Stomach smooth muscle (tissue), 2 donors: ENCODE results near the gene SESTD1.
A peak's percentile ranks its signal among the peaks of the same experiment; 100 is the strongest.

Source experiments
- H3K27ac ChIP-seq: one replicate; pipeline ENCODE4 v1.7.0; 2013; ENCODE audit warnings: mild to moderate bottlenecking, low read length, inconsistent platforms
- H3K27me3 ChIP-seq, 2 donors: one replicate each; pipeline ENCODE4 v1.7.0; 2013; ENCODE audit warnings: low read length in 2 of 2; ENCODE audit not compliant: insufficient read depth in 2 of 2, control insufficient read depth in 1 of 2
- H3K36me3 ChIP-seq, 2 donors: one replicate each; pipeline ENCODE4 v1.7.0; 2013; ENCODE audit warnings: low read length in 2 of 2; ENCODE audit not compliant: control insufficient read depth in 2 of 2, insufficient read depth in 2 of 2
- H3K4me1 ChIP-seq: one replicate; pipeline ENCODE4 v1.7.0; 2013; ENCODE audit warnings: low read length; ENCODE audit not compliant: control insufficient read depth, insufficient read depth
- H3K4me3 ChIP-seq, 2 donors: one replicate each; pipeline ENCODE4 v1.7.0; 2013; ENCODE audit warnings: low read length in 2 of 2
- H3K9ac ChIP-seq, 2 donors: one replicate each; pipeline ENCODE4 v1.7.0; 2013; ENCODE audit warnings: low read length in 2 of 2, mild to moderate bottlenecking in 1 of 2
- H3K9me3 ChIP-seq, 2 donors: one replicate each; pipeline ENCODE4 v1.7.0; 2013; ENCODE audit warnings: low read length in 2 of 2; ENCODE audit not compliant: control insufficient read depth in 2 of 2
- donor health status: healthy.
- donor health status: Pancreatic carcinoma.

The SESTD1 gene

GRCh38 chr2:179290329-179290728 is 25.7 kb upstream of the SESTD1 start:
- Histone ChIP-seq H3K4me3 (no peak overlapping the region), H3K4me1 (no peaks in the 10 kb centered on the region), H3K9ac (no peak overlapping the region), H3K27me3 (no peaks in the 10 kb centered on the region), H3K27ac (no peak overlapping the region), H3K36me3 (no peaks in the 10 kb centered on the region), H3K9me3 (no peaks in the 10 kb centered on the region)

GRCh38 chr2:179285060-179285459 is 20.4 kb upstream of the SESTD1 start:
- H3K9ac ChIP-seq, result no peak overlapping the region
- no peaks in the 10 kb centered on the region for H3K36me3 ChIP-seq
- H3K4me3 ChIP-seq, result no peak overlapping the region
- H3K9me3 ChIP-seq, result no peaks in the 10 kb centered on the region
- no peaks in the 10 kb centered on the region for H3K4me1 ChIP-seq
- no peaks in the 10 kb centered on the region for H3K27me3 ChIP-seq
- no peak overlapping the region for H3K27ac ChIP-seq

- Histone ChIP-seq H3K4me3 (no peak overlapping the region), H3K27ac (no peak overlapping the region), H3K9ac (no peak overlapping the region), H3K4me1 (peaks cover 23% of the 10 kb centered on the region), H3K9me3 (no peaks in the 10 kb centered on the region), H3K36me3 (no peaks in the 10 kb centered on the region), H3K27me3 (no peaks in the 10 kb centered on the region)
These were observed 13.0 kb upstream of the SESTD1 start for GRCh38 chr2:179277429-179278196.

GRCh38 chr2:179275253-179276012 is 10.8 kb upstream of the SESTD1 start:
- Histone ChIP-seq H3K27ac (peak overlapping the region; percentile 50), H3K36me3 (no peaks in the 10 kb centered on the region), H3K9me3 (no peaks in the 10 kb centered on the region), H3K4me1 (peaks cover 27% of the 10 kb centered on the region), H3K9ac (no peak overlapping the region), H3K27me3 (no peaks in the 10 kb centered on the region), H3K4me3 (no peak overlapping the region)

- H3K27me3 ChIP-seq, result no peaks in the 10 kb centered on the region
- H3K4me3 ChIP-seq, result no peak overlapping the region
- no peak overlapping the region for H3K9ac ChIP-seq
- peaks cover 27% of the 10 kb centered on the region for H3K4me1 ChIP-seq
- no peaks in the 10 kb centered on the region for H3K9me3 ChIP-seq
- H3K27ac ChIP-seq, result peak overlapping the region; percentile 50
- no peaks in the 10 kb centered on the region for H3K36me3 ChIP-seq
These were observed 10.1 kb upstream of the SESTD1 start for GRCh38 chr2:179274749-179275148.

- H3K36me3 ChIP-seq, result no peaks in the 10 kb centered on the region
- peaks cover 27% of the 10 kb centered on the region for H3K4me1 ChIP-seq
- H3K9me3 ChIP-seq, result no peaks in the 10 kb centered on the region
- no peaks in the 10 kb centered on the region for H3K27me3 ChIP-seq
- peak overlapping the region; percentile 24 for H3K27ac ChIP-seq
- no peak overlapping the region for H3K4me3 ChIP-seq
- H3K9ac ChIP-seq, result no peak overlapping the region
These were observed 8.9 kb upstream of the SESTD1 start for GRCh38 chr2:179273461-179273962.

- no peaks in the 10 kb centered on the region for H3K9me3 ChIP-seq
- no peak overlapping the region for H3K27ac ChIP-seq
- no peaks in the 10 kb centered on the region for H3K27me3 ChIP-seq
- H3K4me3 ChIP-seq, result no peak overlapping the region
- H3K4me1 ChIP-seq, result peaks cover 27% of the 10 kb centered on the region
- no peaks in the 10 kb centered on the region for H3K36me3 ChIP-seq
- H3K9ac ChIP-seq, result no peak overlapping the region
These were observed 8.0 kb upstream of the SESTD1 start for GRCh38 chr2:179272406-179273192.

GRCh38 chr2:179270689-179271088 is 6.1 kb upstream of the SESTD1 start:
- no peaks in the 10 kb centered on the region for H3K36me3 ChIP-seq
- no peak overlapping the region for H3K27ac ChIP-seq
- no peak overlapping the region for H3K9ac ChIP-seq
- no peak overlapping the region for H3K4me3 ChIP-seq
- no peaks in the 10 kb centered on the region for H3K27me3 ChIP-seq
- peaks cover 21% of the 10 kb centered on the region for H3K4me1 ChIP-seq
- H3K9me3 ChIP-seq, result no peaks in the 10 kb centered on the region

GRCh38 chr2:179268277-179268925 is 3.8 kb upstream of the SESTD1 start:
- no peak overlapping the region for H3K9ac ChIP-seq
- no peaks in the 10 kb centered on the region for H3K36me3 ChIP-seq
- no peak overlapping the region for H3K4me3 ChIP-seq
- no peaks in the 10 kb centered on the region for H3K9me3 ChIP-seq
- peaks cover 8% of the 10 kb centered on the region for H3K4me1 ChIP-seq
- no peak overlapping the region for H3K27ac ChIP-seq
- H3K27me3 ChIP-seq, result no peaks in the 10 kb centered on the region

GRCh38 chr2:179266271-179266670 is 1.6 kb upstream of the SESTD1 start:
- Histone ChIP-seq H3K36me3 (no peaks in the 10 kb centered on the region), H3K9me3 (no peaks in the 10 kb centered on the region), H3K9ac (no peak overlapping the region), H3K4me1 (no peaks in the 10 kb centered on the region), H3K27me3 (no peaks in the 10 kb centered on the region), H3K4me3 (no peak overlapping the region), H3K27ac (no peak overlapping the region)
